IMR-90 (cell line): ENCODE measurements around the gene KIF16B. TPM values are rescaled to one million over a fixed set of nuclear protein-coding genes. Genes with fewer than 3 reads are reported as not detected.

ENCODE experiments used
- ATAC-seq: fragments of 200-7000 bp; cut with Tn5 transposase; 2 replicates; pipeline ENCODE4 v1.9.1; 2020; ENCODE audit warnings: low read depth, mild to moderate bottlenecking, moderate library complexity
- BruUV-seq: library from RNA; stranded (reverse); fragments of 400-500 nt; replicated peaks from 2 replicates; lab custom pipeline; 2021; lab: Mats Ljungman, UMichigan
- CTCF ChIA-PET: fragments of 300-600 bp; formaldehyde crosslinking; extraction: SDS; loops from one replicate; lab custom pipeline; 2021; ENCODE audit warnings: antibody characterized with exemption; lab: Yijun Ruan, JAX
- POLR2A ChIA-PET: fragments of 300-600 bp; sonication (Branson Sonifier 250); formaldehyde crosslinking; loops from one replicate; lab custom pipeline; 2022; ENCODE audit warnings: antibody characterized with exemption; ENCODE audit not compliant: unreplicated experiment; lab: Charles Lee
- DNase-seq: peaks from one replicate; pipeline ENCODE4 v3.0.0; 2013
- H2AFZ ChIP-seq: replicated peaks from 2 replicates; pipeline ENCODE3; 2013; ENCODE audit warnings: low read length, mild to moderate bottlenecking; ENCODE audit not compliant: poor library complexity
- H2AK5ac ChIP-seq: 2 replicates; pipeline ENCODE4 v1.6.1; 2013; ENCODE audit warnings: low read depth, low read length, inconsistent platforms
- H2AK9ac ChIP-seq: replicated peaks from 2 replicates; pipeline ENCODE3; 2013; ENCODE audit warnings: mild to moderate bottlenecking, low read depth, low read length, moderate library complexity; ENCODE audit not compliant: poor library complexity
- H2BK120ac ChIP-seq: 2 replicates; pipeline ENCODE4 v1.6.1; 2013; ENCODE audit warnings: low read depth, low read length, inconsistent platforms
- H2BK15ac ChIP-seq: 3 replicates; pipeline ENCODE4 v1.6.1; 2013; ENCODE audit warnings: low read depth, low read length, inconsistent platforms
- H2BK20ac ChIP-seq: 2 replicates; pipeline ENCODE4 v1.6.1; 2013; ENCODE audit warnings: low read depth, mild to moderate bottlenecking, inconsistent platforms, low read length, moderate library complexity
- H2BK5ac ChIP-seq: 2 replicates; pipeline ENCODE4 v1.6.1; 2013; ENCODE audit warnings: mild to moderate bottlenecking, low read depth, low read length, inconsistent platforms; ENCODE audit not compliant: poor library complexity, severe bottlenecking
- H3K14ac ChIP-seq: replicated peaks from 2 replicates; pipeline ENCODE4 v1.6.1; 2013; ENCODE audit warnings: low read depth, low read length, inconsistent platforms
- H3K18ac ChIP-seq: 2 replicates; pipeline ENCODE4 v1.6.1; 2013; ENCODE audit warnings: low read depth, low read length, control low read depth
- H3K23ac ChIP-seq: 2 replicates; pipeline ENCODE4 v1.6.1; 2013; ENCODE audit warnings: low read depth, low read length, inconsistent platforms
- H3K27ac ChIP-seq: 2 replicates; pipeline ENCODE4 v1.5.1; 2013; ENCODE audit warnings: mild to moderate bottlenecking, control low read depth, low read length; ENCODE audit not compliant: insufficient read depth
- H3K27me3 ChIP-seq: 2 replicates; pipeline ENCODE4 v1.6.1; 2013; ENCODE audit warnings: low read length; ENCODE audit not compliant: control insufficient read depth, insufficient read depth
- H3K36me3 ChIP-seq: 2 replicates; pipeline ENCODE4 v1.6.1; 2013; ENCODE audit warnings: low read length, mixed read lengths; ENCODE audit not compliant: control insufficient read depth, insufficient read depth
- H3K4ac ChIP-seq: 2 replicates; pipeline ENCODE4 v1.6.1; 2013; ENCODE audit warnings: low read depth, low read length, inconsistent platforms
- H3K4me1 ChIP-seq: 2 replicates; pipeline ENCODE4 v1.6.1; 2013; ENCODE audit warnings: low read length, mixed read lengths; ENCODE audit not compliant: control insufficient read depth, insufficient read depth
- H3K4me2 ChIP-seq: 2 replicates; pipeline ENCODE4 v1.6.1; 2013; ENCODE audit warnings: low read depth, mild to moderate bottlenecking, control low read depth, low read length, moderate library complexity
- H3K4me3 ChIP-seq: 2 replicates; pipeline ENCODE4 v1.5.1; 2013; ENCODE audit warnings: low read depth, mild to moderate bottlenecking, control low read depth, low read length, moderate library complexity; ENCODE audit not compliant: insufficient read depth
- H3K56ac ChIP-seq: 2 replicates; pipeline ENCODE4 v1.6.1; 2013; ENCODE audit warnings: low read length, inconsistent platforms; ENCODE audit not compliant: insufficient read depth; ENCODE audit errors: extremely low read depth
- H3K79me1 ChIP-seq, 2 experiments: 2 replicates each; pipeline ENCODE4 v1.6.1; 2013; ENCODE audit warnings: low read length in 2 of 2, inconsistent platforms in 1 of 2, low read depth in 1 of 2
- H3K9ac ChIP-seq: 2 replicates; pipeline ENCODE4 v1.6.1; 2013; ENCODE audit warnings: low read depth, low read length, control low read depth
- H3K9me1 ChIP-seq: 2 replicates; pipeline ENCODE4 v1.6.1; 2013; ENCODE audit warnings: low read length, inconsistent platforms; ENCODE audit not compliant: insufficient read depth
- H3K9me3 ChIP-seq: 2 replicates; pipeline ENCODE4 v1.6.1; 2013; ENCODE audit warnings: low read length; ENCODE audit not compliant: control insufficient read depth, insufficient read depth
- H4K20me1 ChIP-seq: 2 replicates; pipeline ENCODE4 v1.6.1; 2013; ENCODE audit warnings: low read length, inconsistent platforms; ENCODE audit not compliant: insufficient read depth
- H4K5ac ChIP-seq: 2 replicates; pipeline ENCODE4 v1.6.1; 2013; ENCODE audit warnings: mild to moderate bottlenecking, low read depth, low read length, control low read depth
- H4K8ac ChIP-seq, 2 experiments: 2 replicates each; pipeline ENCODE4 v1.6.1; 2013; ENCODE audit warnings: low read depth in 2 of 2, low read length in 2 of 2, control low read depth in 1 of 2, inconsistent platforms in 1 of 2
- H4K91ac ChIP-seq: 2 replicates; pipeline ENCODE4 v1.6.1; 2013; ENCODE audit warnings: low read depth, low read length, inconsistent platforms; ENCODE audit not compliant: insufficient read depth
- BHLHE40 ChIP-seq: fragments of 150-350 bp; IDR thresholded peaks from 2 replicates; pipeline ENCODE4 v1.6.1; 2016; ENCODE audit warnings: mild to moderate bottlenecking, low read depth, low read length
- CEBPB ChIP-seq: IDR thresholded peaks from 2 replicates; pipeline ENCODE4 v1.6.1; 2012; ENCODE audit warnings: low read depth, low read length, improper control_type of control experiment
- CHD1 ChIP-seq: IDR thresholded peaks from 2 replicates; pipeline ENCODE4 v1.6.1; 2012; ENCODE audit warnings: low read depth, low read length, improper control_type of control experiment
- FOS ChIP-seq: fragments of 150-350 bp; IDR thresholded peaks from 2 replicates; pipeline ENCODE4 v1.6.1; 2016; ENCODE audit warnings: low read depth, low read length
- MAFK ChIP-seq: IDR thresholded peaks from 2 replicates; pipeline ENCODE4 v1.6.1; 2012; ENCODE audit warnings: low read depth, low read length, improper control_type of control experiment
- MAZ ChIP-seq: IDR thresholded peaks from 2 replicates; pipeline ENCODE4 v1.6.1; 2012; ENCODE audit warnings: low read depth, mild to moderate bottlenecking, low read length, improper control_type of control experiment, moderate library complexity, borderline replicate concordance
- NFE2L2 ChIP-seq: fragments of 150-350 bp; IDR thresholded peaks from 2 replicates; pipeline ENCODE4 v1.6.1; 2016; ENCODE audit warnings: low read depth, mild to moderate bottlenecking, low read length
- POLR2A ChIP-seq: IDR thresholded peaks from 2 replicates; pipeline ENCODE4 v1.6.1; 2012; ENCODE audit warnings: mild to moderate bottlenecking, low read depth, low read length
- RAD21 ChIP-seq: IDR thresholded peaks from 2 replicates; pipeline ENCODE4 v1.6.1; 2012; ENCODE audit warnings: low read length, improper control_type of control experiment
- RCOR1 ChIP-seq: IDR thresholded peaks from 2 replicates; pipeline ENCODE4 v1.6.1; 2012; ENCODE audit warnings: mild to moderate bottlenecking, low read length, improper control_type of control experiment; ENCODE audit not compliant: insufficient replicate concordance
- RFX5 ChIP-seq: IDR thresholded peaks from 2 replicates; pipeline ENCODE4 v1.8.0; 2012; ENCODE audit warnings: low read depth, mild to moderate bottlenecking, low read length, moderate library complexity
- SMC3 ChIP-seq: fragments of 150-350 bp; IDR thresholded peaks from 2 replicates; pipeline ENCODE4 v1.6.1; 2016; ENCODE audit warnings: low read depth, mild to moderate bottlenecking, antibody characterized with exemption, low read length, moderate library complexity
- USF2 ChIP-seq: fragments of 150-350 bp; IDR thresholded peaks from 2 replicates; pipeline ENCODE4 v1.6.1; 2017; ENCODE audit warnings: mild to moderate bottlenecking, antibody characterized with exemption, low read length, low read depth
- WGBS, 2 experiments: methylation state at CpG; one replicate each; pipeline versions ENCODE4 v1.1.5 to v1.1.7; 2013; ENCODE audit warnings: missing lambda C conversion rate in 2 of 2; ENCODE audit not compliant: insufficient read length in 1 of 2; ENCODE audit errors: extremely low coverage in 2 of 2; 5-methylcytosine and 5-hydroxymethylcytosine counted together
- dilution Hi-C: fragments of 300-500 bp; cut with HindIII; formaldehyde crosslinking; loops from one replicate; pipeline ENCODE4 v1.14.3; 2018; ENCODE audit warnings: low sequenced_read_pairs; ENCODE audit not compliant: unreplicated experiment
- in situ Hi-C: fragments of 300-500 bp; cut with MboI; formaldehyde crosslinking; loops from 3 replicates; pipeline ENCODE4 v1.14.3; 2019; ENCODE audit warnings: low sequenced_read_pairs, inconsistent platforms, mixed read lengths
- intact Hi-C: fragments of 100-400 bp; cut with micrococcal nuclease; formaldehyde crosslinking; loops from 2 replicates; pipeline ENCODE4 v1.10.0; 2022
- polyA plus RNA-seq, 3 experiments: library from polyadenylated mRNA; depleted of rRNA; stranded (reverse); fragments of >200 nt; gene quantifications; 2 replicates each; pipeline ENCODE4 v1.2.3, GENCODE V29; 2012; ENCODE audit warnings: low replicate concordance in 1 of 3
- total RNA-seq: library from RNA; depleted of rRNA; stranded (reverse); fragments of >200 nt; gene quantifications from 2 replicates; pipeline ENCODE4 v1.2.3, GENCODE V29; 2012
- TF ChIP-seq, protein P1 (sequence below): conservative IDR thresholded peaks from 2 replicates; pipeline ENCODE4 v1.5.1; 2012; ENCODE audit warnings: mild to moderate bottlenecking, low read depth, low read length, improper control_type of control experiment

Gene KIF16B
- total and polyA plus RNA-seq, 2 of the 4 experiments (the other 2 are of a cell fraction), result 4.7 to 10.0 TPM

DNA sequence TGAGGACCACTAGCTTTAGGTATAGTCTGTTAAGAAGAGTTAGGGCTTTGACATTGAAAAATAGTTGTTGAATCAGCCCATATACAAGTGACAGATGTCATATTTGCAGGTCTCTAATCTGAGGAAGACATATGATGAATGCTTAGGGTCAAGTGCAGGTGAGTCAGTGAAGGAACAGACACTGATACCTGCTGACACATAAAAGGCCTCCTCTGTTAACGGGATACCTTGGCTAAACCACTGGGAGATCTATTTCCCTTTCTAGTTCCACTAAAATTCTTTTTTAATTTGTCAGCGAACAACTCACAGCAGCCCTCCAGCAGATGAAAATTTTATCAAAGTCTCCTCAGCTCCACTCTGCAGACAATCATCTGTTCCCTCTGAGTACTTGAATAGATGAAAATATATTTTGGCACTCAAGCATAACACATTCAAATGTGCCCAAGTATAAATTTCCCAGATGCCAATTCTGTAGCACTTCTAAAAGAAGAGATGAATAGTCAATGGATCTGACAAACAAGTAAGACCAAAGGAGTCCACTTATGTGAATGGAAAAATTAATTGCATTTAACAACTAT lies 154.0 kb downstream of the KIF16B start (continued):
- TF ChIP-seq RCOR1, result no peak
- TF ChIP-seq USF2, result no peak
- TF ChIP-seq MAFK, result no peak

GRCh38 chr20:16418616-16419015 lies 154.6 kb downstream of the KIF16B start:
- DNase-seq (no peak), ATAC-seq (no peak)
- in situ Hi-C loops, result no loop called here
- ChIA-PET CTCF (no interaction called here), POLR2A (no interaction called here)
- no peak overlapping the region for H3K9ac ChIP-seq
- no peak overlapping the region for H3K4me2 ChIP-seq
- H2AK9ac ChIP-seq, result no peak overlapping the region
- no peak overlapping the region for H2BK5ac ChIP-seq
- H2BK15ac ChIP-seq, result no peak overlapping the region
- no peaks in the 10 kb centered on the region for H3K27me3 ChIP-seq
- 100% methylated on average over 1 of the region's 1 CpG; no CpG with 5 or more reads in 1 of the 2 experiments for WGBS, 2 experiments
- no peaks in the 10 kb centered on the region for H3K4me1 ChIP-seq
- H3K79me1 ChIP-seq, result no peaks in the 10 kb centered on the region
- no peak overlapping the region for H2BK20ac ChIP-seq
- H3K9me3 ChIP-seq, result no peaks in the 10 kb centered on the region
- no TSS peak for BruUV-seq
- no peak overlapping the region for H3K4ac ChIP-seq
- H3K27ac ChIP-seq, result no peak overlapping the region
- no peak overlapping the region for H2AK5ac ChIP-seq
- intact Hi-C loops, result loop anchor here (10.0 kb wide), 1 partner anchor 204 kb away; no protein-coding TSS in a partner anchor
- H3K23ac ChIP-seq, result no peak overlapping the region
- no peak overlapping the region for H3K18ac ChIP-seq
- no peak overlapping the region for H3K4me3 ChIP-seq
- no peak overlapping the region for H3K56ac ChIP-seq
- no peak overlapping the region for H4K8ac ChIP-seq
- dilution Hi-C loops, result no loop called here
- no peak overlapping the region for H4K5ac ChIP-seq
- no peak overlapping the region for H2BK120ac ChIP-seq
- no peaks in the 10 kb centered on the region for H4K20me1 ChIP-seq
- H3K36me3 ChIP-seq, result peaks cover 1% of the 10 kb centered on the region; the same call in 1 of the 2 replicates
- no peak overlapping the region for H4K91ac ChIP-seq
- H2AFZ ChIP-seq, result no peak overlapping the region
- H3K9me1 ChIP-seq, result no peaks in the 10 kb centered on the region
- no peak overlapping the region for H3K14ac ChIP-seq
- TF ChIP-seq RAD21, result no peak
- no peak for TF ChIP-seq CEBPB
- no peak for TF ChIP-seq MAZ
- no peak for TF ChIP-seq POLR2A
- TF ChIP-seq RFX5, result no peak
- no peak for TF ChIP-seq BHLHE40
- TF ChIP-seq CHD1, result no peak
- TF ChIP-seq RCOR1, result no peak
- TF ChIP-seq FOS, result no peak
- TF ChIP-seq, protein P1, sequence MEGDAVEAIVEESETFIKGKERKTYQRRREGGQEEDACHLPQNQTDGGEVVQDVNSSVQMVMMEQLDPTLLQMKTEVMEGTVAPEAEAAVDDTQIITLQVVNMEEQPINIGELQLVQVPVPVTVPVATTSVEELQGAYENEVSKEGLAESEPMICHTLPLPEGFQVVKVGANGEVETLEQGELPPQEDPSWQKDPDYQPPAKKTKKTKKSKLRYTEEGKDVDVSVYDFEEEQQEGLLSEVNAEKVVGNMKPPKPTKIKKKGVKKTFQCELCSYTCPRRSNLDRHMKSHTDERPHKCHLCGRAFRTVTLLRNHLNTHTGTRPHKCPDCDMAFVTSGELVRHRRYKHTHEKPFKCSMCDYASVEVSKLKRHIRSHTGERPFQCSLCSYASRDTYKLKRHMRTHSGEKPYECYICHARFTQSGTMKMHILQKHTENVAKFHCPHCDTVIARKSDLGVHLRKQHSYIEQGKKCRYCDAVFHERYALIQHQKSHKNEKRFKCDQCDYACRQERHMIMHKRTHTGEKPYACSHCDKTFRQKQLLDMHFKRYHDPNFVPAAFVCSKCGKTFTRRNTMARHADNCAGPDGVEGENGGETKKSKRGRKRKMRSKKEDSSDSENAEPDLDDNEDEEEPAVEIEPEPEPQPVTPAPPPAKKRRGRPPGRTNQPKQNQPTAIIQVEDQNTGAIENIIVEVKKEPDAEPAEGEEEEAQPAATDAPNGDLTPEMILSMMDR, result no peak
- TF ChIP-seq MAFK, result no peak
- no peak for TF ChIP-seq SMC3
- no peak for TF ChIP-seq NFE2L2
- TF ChIP-seq USF2, result no peak
